HCT116 (cell line): ENCODE results near the gene SLC37A4. TPM values are rescaled to one million over a fixed set of nuclear protein-coding genes. Genes with fewer than 3 reads are reported as not detected.

Experiments used
- ATAC-seq: fragments of 200-7000 bp; cut with Tn5 transposase; 2 replicates; pipeline ENCODE4 v1.9.1; 2020; ENCODE audit warnings: mild to moderate bottlenecking, moderate library complexity
- BruUV-seq: library from RNA; stranded (reverse); fragments of 400-500 nt; replicated peaks from 2 replicates; lab custom pipeline; 2021; lab: Mats Ljungman, UMichigan
- CTCF ChIA-PET: fragments of 300-600 bp; sonication (Branson Sonifier 250); formaldehyde crosslinking; loops from one replicate; lab custom pipeline; 2021; ENCODE audit warnings: antibody characterized with exemption; lab: Charles Lee
- POLR2A ChIA-PET: fragments of 300-600, 350-600 bp; sonication (Branson Sonifier 250); formaldehyde crosslinking; loops from one replicate; lab custom pipeline; 2021; ENCODE audit warnings: antibody characterized with exemption; lab: Charles Lee
- RAD21 ChIA-PET, 2 experiments: fragments of 300-600 bp; sonication (Branson Sonifier 250); formaldehyde crosslinking; loops; one replicate each; lab custom pipeline; 2023; ENCODE audit warnings: low total read pairs in 2 of 2; ENCODE audit not compliant: uncharacterized antibody in 2 of 2, unreplicated experiment in 2 of 2, low non-redundant PET in 1 of 2; lab: Charles Lee
- DNase-seq: peaks from one replicate; pipeline ENCODE4 v3.0.0-alpha.2; 2010; ENCODE audit warnings: low read depth, low spot score
- H2AFZ ChIP-seq: fragments of 200-600 bp; shearing (Covaris generic), sonication (generic); 2 replicates; pipeline ENCODE4 v1.6.1; 2017; ENCODE audit warnings: low read depth, mixed run types, mixed read lengths, antibody characterized with exemption, low read length; ENCODE audit not compliant: poor library complexity, severe bottlenecking
- H3K27ac ChIP-seq: 2 replicates; pipeline ENCODE4 v1.5.1; 2012; ENCODE audit warnings: low read depth, low read length
- H3K27me3 ChIP-seq: fragments of 200-600 bp; sonication (generic); 2 replicates; pipeline ENCODE4 v1.6.1; 2016; ENCODE audit warnings: mixed run types, low read length, mixed read lengths; ENCODE audit not compliant: insufficient read depth
- H3K36me3 ChIP-seq, 2 experiments: fragments of 200-500 bp in 1 of 2; fragments of 200-600 bp in 1 of 2; sonication (Bioruptor generic) in 1 of 2; sonication (generic) in 1 of 2; 2 replicates each; pipeline versions ENCODE4 v1.5.1 to v1.6.1; 2014 to 2016; ENCODE audit warnings: low read length in 2 of 2, inconsistent platforms in 1 of 2, mixed read lengths in 1 of 2, mixed run types in 1 of 2; ENCODE audit not compliant: insufficient read depth in 2 of 2, control insufficient read depth in 1 of 2
- H3K4me1 ChIP-seq, 2 experiments: fragments of 200-600 bp in 1 of 2; sonication (generic) in 1 of 2; 2 replicates each; pipeline versions ENCODE4 v1.5.1 to v1.6.1; 2012 to 2017; ENCODE audit warnings: low read length in 2 of 2, inconsistent platforms in 1 of 2, mild to moderate bottlenecking in 1 of 2, mixed read lengths in 1 of 2, mixed run types in 1 of 2, moderate library complexity in 1 of 2; ENCODE audit not compliant: insufficient read depth in 2 of 2, control insufficient read depth in 1 of 2
- H3K4me2 ChIP-seq: fragments of 200-600 bp; sonication (generic); 2 replicates; pipeline ENCODE4 v1.6.1; 2017; ENCODE audit warnings: mixed run types, low read length, mixed read lengths
- H3K4me3 ChIP-seq, 2 experiments: fragments of 200-600 bp in 1 of 2; sonication (generic) in 1 of 2; replicated peaks in 1 of 2; 2 replicates each; pipeline ENCODE4 v1.5.1; 2011 to 2016; ENCODE audit warnings: low read length in 2 of 2, control low read depth in 1 of 2, low read depth in 1 of 2, mild to moderate bottlenecking in 1 of 2, mixed read lengths in 1 of 2, mixed run types in 1 of 2
- H3K79me2 ChIP-seq: fragments of 200-600 bp; sonication (generic); 2 replicates; pipeline ENCODE4 v1.6.1; 2017; ENCODE audit warnings: mild to moderate bottlenecking, mixed run types, low read length, moderate library complexity, mixed read lengths; ENCODE audit not compliant: insufficient read depth
- H3K9ac ChIP-seq: fragments of 200-600 bp; sonication (generic); 2 replicates; pipeline ENCODE4 v1.6.1; 2016; ENCODE audit warnings: low read length, mixed read lengths
- H3K9me2 ChIP-seq: fragments of 200-600 bp; sonication (generic), shearing (Covaris generic); 2 replicates; pipeline ENCODE4 v1.6.1; 2017; ENCODE audit warnings: mixed run types, mild to moderate bottlenecking, moderate library complexity; ENCODE audit not compliant: insufficient read depth
- H3K9me3 ChIP-seq, 2 experiments: fragments of 200-500 bp in 1 of 2; fragments of 200-600 bp in 1 of 2; sonication (Bioruptor generic) in 1 of 2; sonication (generic) in 1 of 2; 2 replicates each; pipeline ENCODE4 v1.6.1; 2014 to 2017; ENCODE audit warnings: low read length in 2 of 2, mixed read lengths in 2 of 2, inconsistent platforms in 1 of 2, low read depth in 1 of 2, mild to moderate bottlenecking in 1 of 2, mixed run types in 1 of 2, moderate library complexity in 1 of 2; ENCODE audit not compliant: control insufficient read depth in 1 of 2, insufficient read depth in 1 of 2
- H4K20me1 ChIP-seq: fragments of 200-600 bp; sonication (generic), shearing (Covaris generic); 2 replicates; pipeline ENCODE4 v1.6.1; 2017; ENCODE audit warnings: mixed run types, mild to moderate bottlenecking, moderate library complexity; ENCODE audit not compliant: insufficient read depth
- CBX3 ChIP-seq: IDR thresholded peaks from 2 replicates; pipeline ENCODE4 v1.6.1; 2012; ENCODE audit warnings: low read depth
- EGR1 ChIP-seq: IDR thresholded peaks from 2 replicates; pipeline ENCODE4 v1.6.1; 2012; ENCODE audit warnings: low read depth
- ELF1 ChIP-seq: IDR thresholded peaks from 2 replicates; pipeline ENCODE4 v1.6.1; 2012; ENCODE audit warnings: low read depth, borderline replicate concordance
- EZH2 ChIP-seq: fragments of 200-600 bp; sonication (generic); IDR thresholded peaks from 2 replicates; pipeline ENCODE4 v1.6.1; 2017; ENCODE audit warnings: antibody characterized with exemption, mixed run types
- EZH2phosphoT487 ChIP-seq: fragments of 200-600 bp; IDR thresholded peaks from 2 replicates; pipeline ENCODE4 v1.6.1; 2018; ENCODE audit warnings: antibody characterized with exemption, borderline replicate concordance
- JUND ChIP-seq: IDR thresholded peaks from 2 replicates; pipeline ENCODE4 v1.6.1; 2012
- POLR2A ChIP-seq: IDR thresholded peaks from 2 replicates; pipeline ENCODE4 v1.7.0; 2011; ENCODE audit warnings: borderline replicate concordance; ENCODE audit not compliant: insufficient read depth, insufficient read length; ENCODE audit errors: extremely low read depth
- RAD21 ChIP-seq: IDR thresholded peaks from 2 replicates; pipeline ENCODE4 v1.6.1; 2012; ENCODE audit warnings: low read depth, mild to moderate bottlenecking
- SIN3A ChIP-seq: IDR thresholded peaks from 2 replicates; pipeline ENCODE4 v1.6.1; 2012; ENCODE audit warnings: low read depth
- SP1 ChIP-seq: IDR thresholded peaks from 2 replicates; pipeline ENCODE4 v1.6.1; 2012; ENCODE audit warnings: low read depth
- TCF7L2 ChIP-seq: IDR thresholded peaks from 2 replicates; pipeline ENCODE4 v1.7.0; 2011; ENCODE audit warnings: borderline replicate concordance, inconsistent platforms; ENCODE audit not compliant: insufficient read depth, insufficient read length; ENCODE audit errors: extremely low read depth
- ZFX ChIP-seq: fragments of 450-650 bp; IDR thresholded peaks from 2 replicates; pipeline ENCODE4 v1.6.1; 2017
- intact Hi-C: fragments of 100-400 bp; cut with micrococcal nuclease; formaldehyde crosslinking; loops from 2 replicates; pipeline ENCODE4 v1.10.0; 2022
- total RNA-seq: library from RNA; stranded (reverse); gene quantifications from one replicate; pipeline ENCODE4 v1.2.1, GENCODE V29; 2021; ENCODE audit not compliant: unreplicated experiment
- TF ChIP-seq, protein P1 (sequence below): IDR thresholded peaks from 2 replicates; pipeline ENCODE4 v1.6.1; 2012
- TF ChIP-seq, protein P2 (sequence below), 3 experiments: fragments of 200-600 bp in 1 of 3; sonication (generic) in 1 of 3; IDR thresholded peaks in 2 of 3; conservative IDR thresholded peaks in 1 of 3; 2 replicates each; pipeline ENCODE4 v1.5.1; 2012 to 2017; ENCODE audit warnings: low read depth in 2 of 3, low read length in 2 of 3, antibody characterized with exemption in 1 of 3, borderline replicate concordance in 1 of 3, control low read depth in 1 of 3, mild to moderate bottlenecking in 1 of 3, mixed read lengths in 1 of 3, mixed run types in 1 of 3, moderate library complexity in 1 of 3; ENCODE audit not compliant: insufficient read depth in 1 of 3
- TF ChIP-seq, protein P3 (sequence below): IDR thresholded peaks from 2 replicates; pipeline ENCODE4 v1.6.1; 2012; ENCODE audit warnings: low read depth
- TF ChIP-seq, protein P4 (sequence below): IDR thresholded peaks from 2 replicates; pipeline ENCODE4 v1.6.1; 2011; ENCODE audit warnings: mild to moderate bottlenecking, low read length, moderate library complexity; ENCODE audit not compliant: insufficient replicate concordance; ENCODE audit errors: extremely low read depth

Gene SLC37A4
- total RNA-seq, 1 experiment from 2014 or later, result 49.8 TPM

DNA sequence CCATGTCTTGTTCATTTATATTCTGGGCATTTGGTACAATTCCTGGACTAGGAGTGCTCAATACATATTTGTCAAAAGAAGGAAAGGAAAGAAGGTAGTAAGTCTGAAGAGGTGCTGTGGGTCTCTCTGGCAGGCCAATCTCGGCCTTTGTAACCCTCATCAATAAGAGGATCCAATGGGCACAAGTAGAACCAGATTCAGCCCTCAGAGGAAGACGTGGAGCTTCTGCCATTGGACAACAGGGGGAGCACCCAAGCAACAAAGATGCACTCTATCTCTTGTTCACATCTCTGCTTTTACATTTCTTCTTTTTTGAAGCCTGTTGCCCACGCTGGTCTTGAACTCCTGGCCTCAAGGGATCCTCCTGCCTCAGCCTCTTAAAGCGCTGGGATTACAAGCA, 34.7 kb upstream of the SLC37A4 start:
- ChIA-PET POLR2A (no interaction called here), CTCF (no interaction called here)
- intact Hi-C loops, result no loop called here

More for the DNA sequence above, 34.7 kb upstream of the SLC37A4 start:
- BruUV-seq, result TSS peak; percentile 27
- Histone ChIP-seq H3K9me2 (no peaks in the 10 kb centered on the region), H3K9me3 (no peaks in the 10 kb centered on the region), H3K79me2 (peaks cover 14% of the 10 kb centered on the region), H3K4me1 (peaks cover 9 to 21% of the 10 kb centered on the region in 2 experiments), H3K27ac (no peak overlapping the region), H3K4me3 (no peak overlapping the region), H4K20me1 (no peaks in the 10 kb centered on the region), H3K4me2 (no peak overlapping the region), H3K27me3 (no peaks in the 10 kb centered on the region), H3K9ac (no peak overlapping the region), H3K36me3 (peaks cover 2 to 4% of the 10 kb centered on the region in 2 experiments; a peak in 3 of 4 replicates), H2AFZ (no peak overlapping the region)
- DNase-seq (no peak), ATAC-seq (peak; percentile 64)
- no peak for TF ChIP-seq CBX3
- no peak for TF ChIP-seq SIN3A
- no peak for TF ChIP-seq POLR2A
- TF ChIP-seq, protein P1, sequence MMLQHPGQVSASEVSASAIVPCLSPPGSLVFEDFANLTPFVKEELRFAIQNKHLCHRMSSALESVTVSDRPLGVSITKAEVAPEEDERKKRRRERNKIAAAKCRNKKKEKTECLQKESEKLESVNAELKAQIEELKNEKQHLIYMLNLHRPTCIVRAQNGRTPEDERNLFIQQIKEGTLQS, result no peak
- TF ChIP-seq, protein P2, sequence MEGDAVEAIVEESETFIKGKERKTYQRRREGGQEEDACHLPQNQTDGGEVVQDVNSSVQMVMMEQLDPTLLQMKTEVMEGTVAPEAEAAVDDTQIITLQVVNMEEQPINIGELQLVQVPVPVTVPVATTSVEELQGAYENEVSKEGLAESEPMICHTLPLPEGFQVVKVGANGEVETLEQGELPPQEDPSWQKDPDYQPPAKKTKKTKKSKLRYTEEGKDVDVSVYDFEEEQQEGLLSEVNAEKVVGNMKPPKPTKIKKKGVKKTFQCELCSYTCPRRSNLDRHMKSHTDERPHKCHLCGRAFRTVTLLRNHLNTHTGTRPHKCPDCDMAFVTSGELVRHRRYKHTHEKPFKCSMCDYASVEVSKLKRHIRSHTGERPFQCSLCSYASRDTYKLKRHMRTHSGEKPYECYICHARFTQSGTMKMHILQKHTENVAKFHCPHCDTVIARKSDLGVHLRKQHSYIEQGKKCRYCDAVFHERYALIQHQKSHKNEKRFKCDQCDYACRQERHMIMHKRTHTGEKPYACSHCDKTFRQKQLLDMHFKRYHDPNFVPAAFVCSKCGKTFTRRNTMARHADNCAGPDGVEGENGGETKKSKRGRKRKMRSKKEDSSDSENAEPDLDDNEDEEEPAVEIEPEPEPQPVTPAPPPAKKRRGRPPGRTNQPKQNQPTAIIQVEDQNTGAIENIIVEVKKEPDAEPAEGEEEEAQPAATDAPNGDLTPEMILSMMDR (IDR thresholded peaks at IDR 0.05 in 2 of 3, conservative IDR thresholded peaks at IDR 0.05 in 1 of 3; ENCODE audit: borderline replicate concordance in 1 of 3, insufficient read depth in 1 of 3, low read depth in 2 of 3, low read length in 2 of 3), result peak; percentile 56 to 64 (median 58); a peak in 5 of 6 replicates
- no peak for TF ChIP-seq EZH2phosphoT487
- no peak for TF ChIP-seq TCF7L2
- TF ChIP-seq, protein P3, sequence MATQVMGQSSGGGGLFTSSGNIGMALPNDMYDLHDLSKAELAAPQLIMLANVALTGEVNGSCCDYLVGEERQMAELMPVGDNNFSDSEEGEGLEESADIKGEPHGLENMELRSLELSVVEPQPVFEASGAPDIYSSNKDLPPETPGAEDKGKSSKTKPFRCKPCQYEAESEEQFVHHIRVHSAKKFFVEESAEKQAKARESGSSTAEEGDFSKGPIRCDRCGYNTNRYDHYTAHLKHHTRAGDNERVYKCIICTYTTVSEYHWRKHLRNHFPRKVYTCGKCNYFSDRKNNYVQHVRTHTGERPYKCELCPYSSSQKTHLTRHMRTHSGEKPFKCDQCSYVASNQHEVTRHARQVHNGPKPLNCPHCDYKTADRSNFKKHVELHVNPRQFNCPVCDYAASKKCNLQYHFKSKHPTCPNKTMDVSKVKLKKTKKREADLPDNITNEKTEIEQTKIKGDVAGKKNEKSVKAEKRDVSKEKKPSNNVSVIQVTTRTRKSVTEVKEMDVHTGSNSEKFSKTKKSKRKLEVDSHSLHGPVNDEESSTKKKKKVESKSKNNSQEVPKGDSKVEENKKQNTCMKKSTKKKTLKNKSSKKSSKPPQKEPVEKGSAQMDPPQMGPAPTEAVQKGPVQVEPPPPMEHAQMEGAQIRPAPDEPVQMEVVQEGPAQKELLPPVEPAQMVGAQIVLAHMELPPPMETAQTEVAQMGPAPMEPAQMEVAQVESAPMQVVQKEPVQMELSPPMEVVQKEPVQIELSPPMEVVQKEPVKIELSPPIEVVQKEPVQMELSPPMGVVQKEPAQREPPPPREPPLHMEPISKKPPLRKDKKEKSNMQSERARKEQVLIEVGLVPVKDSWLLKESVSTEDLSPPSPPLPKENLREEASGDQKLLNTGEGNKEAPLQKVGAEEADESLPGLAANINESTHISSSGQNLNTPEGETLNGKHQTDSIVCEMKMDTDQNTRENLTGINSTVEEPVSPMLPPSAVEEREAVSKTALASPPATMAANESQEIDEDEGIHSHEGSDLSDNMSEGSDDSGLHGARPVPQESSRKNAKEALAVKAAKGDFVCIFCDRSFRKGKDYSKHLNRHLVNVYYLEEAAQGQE, result no peak
- no peak for TF ChIP-seq ZFX
- TF ChIP-seq RAD21, result peak; percentile 65
- TF ChIP-seq ELF1, result no peak
- TF ChIP-seq JUND, result no peak
- no peak for TF ChIP-seq EZH2
- TF ChIP-seq SP1, result no peak
- TF ChIP-seq EGR1, result no peak
- TF ChIP-seq, protein P4, sequence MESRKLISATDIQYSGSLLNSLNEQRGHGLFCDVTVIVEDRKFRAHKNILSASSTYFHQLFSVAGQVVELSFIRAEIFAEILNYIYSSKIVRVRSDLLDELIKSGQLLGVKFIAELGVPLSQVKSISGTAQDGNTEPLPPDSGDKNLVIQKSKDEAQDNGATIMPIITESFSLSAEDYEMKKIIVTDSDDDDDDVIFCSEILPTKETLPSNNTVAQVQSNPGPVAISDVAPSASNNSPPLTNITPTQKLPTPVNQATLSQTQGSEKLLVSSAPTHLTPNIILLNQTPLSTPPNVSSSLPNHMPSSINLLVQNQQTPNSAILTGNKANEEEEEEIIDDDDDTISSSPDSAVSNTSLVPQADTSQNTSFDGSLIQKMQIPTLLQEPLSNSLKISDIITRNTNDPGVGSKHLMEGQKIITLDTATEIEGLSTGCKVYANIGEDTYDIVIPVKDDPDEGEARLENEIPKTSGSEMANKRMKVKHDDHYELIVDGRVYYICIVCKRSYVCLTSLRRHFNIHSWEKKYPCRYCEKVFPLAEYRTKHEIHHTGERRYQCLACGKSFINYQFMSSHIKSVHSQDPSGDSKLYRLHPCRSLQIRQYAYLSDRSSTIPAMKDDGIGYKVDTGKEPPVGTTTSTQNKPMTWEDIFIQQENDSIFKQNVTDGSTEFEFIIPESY, result no peak
- RAD21 ChIA-PET, result interaction anchor here in 1 of 2 experiments (1.0 kb wide), 1 partner anchor 273 kb away, joined by 3 read pairs; no protein-coding TSS in a partner anchor
